ENCODE data around the gene SAP130.
A peak's percentile ranks its signal among the peaks of the same experiment; 100 is the strongest.

SAP130 gene

DNA sequence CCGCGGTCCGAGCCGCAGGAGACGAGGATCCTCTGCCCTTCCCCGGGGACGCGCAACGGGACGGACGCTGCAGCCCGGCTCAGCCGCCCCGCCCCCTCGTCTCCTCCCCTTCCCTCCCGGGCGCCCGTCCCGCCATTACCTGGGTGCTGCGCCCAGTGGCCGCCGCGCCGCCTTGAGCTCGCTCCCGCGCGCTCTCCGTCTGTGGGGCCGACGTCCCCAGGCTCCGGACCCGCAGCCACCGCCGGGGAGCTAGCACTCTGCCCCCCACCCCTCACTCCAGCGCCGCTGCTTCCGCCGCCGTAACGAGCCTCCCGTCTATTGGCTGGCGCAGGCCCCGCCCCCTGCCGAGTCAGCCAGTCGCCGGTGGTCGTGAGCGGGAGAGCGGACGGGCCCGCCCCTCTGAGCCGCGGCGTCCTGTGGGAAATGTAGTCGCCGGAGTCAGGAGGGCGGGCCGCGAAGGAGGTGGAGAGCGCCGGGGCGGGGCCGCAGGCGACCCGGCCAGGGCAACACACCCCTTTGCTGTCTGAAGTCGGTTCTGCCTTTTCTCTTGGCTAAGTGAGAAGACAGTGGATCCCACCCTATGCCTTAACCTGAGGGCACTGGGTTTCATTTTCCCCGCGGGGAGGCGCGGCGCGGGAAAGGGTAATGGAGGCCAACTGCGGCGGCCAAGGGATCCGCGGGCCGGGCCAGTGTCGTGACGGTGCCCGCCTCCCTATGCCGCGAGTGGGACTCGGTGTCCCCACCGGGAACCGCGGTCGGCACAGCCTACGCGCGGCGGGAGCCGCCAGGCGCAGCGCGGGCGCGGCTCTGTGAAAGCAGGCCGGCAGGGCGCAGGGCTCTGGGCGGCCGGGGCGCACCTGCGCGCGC, at the start of gene SAP130:
Gene SAP130 (minus strand): TSS at position 259 of the 867 bp plus-strand sequence. CDS start 1,767 bp downstream, outside the sequence.
- peak; percentile 99 for DNase-seq (ENCODE audit: low spot score)

DNA sequence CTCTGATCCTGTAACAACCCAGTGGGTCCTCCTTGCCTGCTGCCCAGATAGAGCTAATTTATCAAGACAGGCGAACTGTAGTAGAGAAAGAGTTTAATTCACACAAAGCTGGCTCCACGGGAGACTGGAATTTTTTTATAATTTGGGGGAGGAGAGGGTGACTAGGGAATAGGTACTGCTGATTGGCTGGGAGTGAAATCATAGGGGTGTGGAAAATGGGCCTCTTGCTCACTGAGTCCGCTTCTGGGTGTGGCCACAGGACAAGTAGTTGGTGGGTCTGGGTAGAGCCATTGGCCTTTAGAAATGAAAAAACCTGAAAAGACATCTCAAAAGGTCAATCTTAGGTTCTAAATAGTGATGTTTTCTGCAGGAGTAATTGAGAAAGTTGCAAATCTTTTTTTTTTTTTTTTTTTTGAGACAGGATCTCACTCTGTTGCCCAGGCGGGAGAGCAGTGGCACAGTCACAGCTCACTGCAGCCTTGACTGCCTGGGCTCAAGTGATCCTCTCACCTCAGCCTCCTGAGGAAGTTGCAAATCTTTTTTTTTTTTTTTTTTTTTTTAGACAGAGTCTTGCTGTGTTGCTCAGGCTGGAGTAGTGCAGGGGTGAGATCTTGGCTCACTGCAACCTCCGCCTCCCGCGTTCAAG, 48.7 kb upstream of the SAP130 start:
- no peak for DNase-seq (ENCODE audit: low spot score)

DNA sequence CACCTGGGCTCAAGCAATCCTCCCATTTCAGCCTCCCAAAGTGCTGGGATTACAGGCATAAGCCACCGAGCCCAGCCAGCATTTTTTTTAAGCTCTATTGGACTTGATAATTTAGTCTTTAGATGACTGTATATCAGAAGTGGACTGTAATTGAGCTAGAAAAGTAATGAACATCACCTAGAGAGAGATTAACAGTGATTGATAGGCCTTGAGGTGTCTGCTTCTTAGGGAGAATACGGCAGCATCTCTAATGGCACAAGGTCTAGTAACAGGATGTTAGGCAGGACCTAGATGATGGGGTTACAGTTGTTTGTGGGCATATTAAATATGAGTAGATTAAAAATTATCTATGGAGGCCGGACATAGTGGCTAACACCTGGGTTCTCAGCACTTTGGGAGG, 45.4 kb upstream of the SAP130 start:
- no peak for DNase-seq (ENCODE audit: low spot score)

DNA sequence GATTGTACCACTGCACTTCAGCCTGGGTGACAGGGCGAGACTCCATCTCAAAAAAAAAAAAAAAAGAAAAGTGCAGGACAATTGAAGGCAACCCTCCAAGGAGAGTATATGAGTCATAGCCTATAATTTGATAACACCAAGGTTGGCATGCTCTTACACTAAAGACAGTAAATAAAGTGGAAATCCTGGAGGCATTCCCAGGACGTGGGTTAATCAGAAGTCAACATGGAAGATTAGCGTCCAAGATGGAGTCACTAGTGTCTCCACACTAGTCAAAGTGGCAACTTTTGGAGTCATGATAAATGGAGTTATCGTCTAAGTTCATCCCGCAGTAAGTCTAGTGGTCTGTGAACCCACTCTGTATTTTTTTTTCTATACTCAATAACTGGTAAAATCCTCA, 41.9 kb upstream of the SAP130 start:
- DNase-seq (ENCODE audit: low spot score) = no peak

DNA sequence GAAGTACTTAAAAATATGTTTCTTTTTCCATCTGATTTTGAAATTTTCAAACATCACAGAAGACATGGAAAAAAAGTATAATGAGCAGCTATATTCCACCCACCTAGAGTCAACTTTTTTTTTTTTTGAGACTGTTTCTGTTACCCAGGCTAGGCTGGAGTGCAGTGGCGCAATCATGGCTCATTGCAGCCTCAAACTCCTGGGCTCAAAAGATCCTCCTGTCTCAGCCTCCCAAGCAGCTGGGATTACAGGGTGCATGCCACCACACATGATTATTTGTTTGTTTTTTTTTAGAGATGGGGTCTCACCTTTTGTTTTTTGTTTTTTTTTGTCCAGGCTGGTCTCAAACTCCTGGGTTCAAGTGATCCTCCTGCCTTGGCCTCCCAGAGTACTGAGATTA, 36.5 kb upstream of the SAP130 start:
- no peak for DNase-seq (ENCODE audit: low spot score)

DNA sequence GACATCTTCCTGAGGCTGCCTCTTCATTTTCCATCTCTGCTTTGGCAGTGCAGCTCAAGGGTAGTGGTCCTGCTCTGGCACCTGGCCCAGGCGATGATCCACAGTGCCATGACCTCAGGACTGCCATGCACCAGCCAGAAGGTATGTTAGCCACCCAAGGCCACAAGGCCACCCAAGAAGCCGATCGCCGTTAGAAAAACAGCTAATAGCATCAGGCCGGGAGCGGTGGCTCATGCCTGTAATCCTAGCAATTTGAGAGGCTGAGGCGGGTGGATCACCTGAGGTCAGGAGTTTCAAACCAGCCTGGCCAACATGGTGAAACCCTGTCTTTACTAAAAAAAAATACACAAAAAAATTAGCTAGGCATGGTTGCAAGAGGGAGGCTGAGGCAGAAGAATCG, 34.7 kb upstream of the SAP130 start:
- no peak for DNase-seq (ENCODE audit: low spot score)

DNA sequence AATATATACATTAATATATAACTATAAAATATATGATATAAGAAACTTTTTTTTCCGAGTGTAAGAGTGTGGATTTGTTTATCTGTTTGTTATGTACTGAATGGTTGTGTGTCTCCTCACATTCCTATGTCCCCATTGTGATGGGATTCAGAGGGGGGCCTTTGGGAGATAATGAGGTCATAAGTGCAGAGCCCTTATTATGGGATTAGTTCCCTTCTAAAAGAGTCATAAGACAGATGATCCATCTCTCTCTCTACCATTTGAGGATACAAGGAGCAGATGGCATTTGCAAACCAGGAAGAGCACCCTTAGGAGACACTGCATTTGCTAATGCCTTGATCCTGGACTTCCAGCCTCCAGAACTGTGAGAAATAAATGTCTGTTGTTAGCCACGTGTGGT, 30.3 kb upstream of the SAP130 start:
- no peak for DNase-seq (ENCODE audit: low spot score)

DNA sequence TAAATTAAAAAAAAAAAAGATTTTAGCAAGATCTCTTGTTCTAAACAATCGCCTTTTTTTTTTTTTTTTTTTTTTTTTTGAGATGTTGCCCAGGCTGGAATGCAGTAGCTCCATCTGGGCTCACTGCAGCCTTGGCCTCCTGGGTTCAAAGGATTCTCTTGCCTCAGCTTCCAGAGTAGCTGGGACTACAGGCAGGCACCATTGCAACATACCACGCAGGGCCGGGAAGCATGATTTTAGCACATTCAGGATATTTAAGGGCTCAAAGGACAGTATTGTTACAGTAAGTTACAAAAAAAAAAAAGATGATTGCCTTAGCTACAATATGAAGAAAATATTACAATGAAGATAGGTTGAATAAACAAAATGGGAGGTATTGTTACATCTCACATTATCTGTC, 29.5 kb upstream of the SAP130 start:
- no peak for DNase-seq (ENCODE audit: low spot score)

DNA sequence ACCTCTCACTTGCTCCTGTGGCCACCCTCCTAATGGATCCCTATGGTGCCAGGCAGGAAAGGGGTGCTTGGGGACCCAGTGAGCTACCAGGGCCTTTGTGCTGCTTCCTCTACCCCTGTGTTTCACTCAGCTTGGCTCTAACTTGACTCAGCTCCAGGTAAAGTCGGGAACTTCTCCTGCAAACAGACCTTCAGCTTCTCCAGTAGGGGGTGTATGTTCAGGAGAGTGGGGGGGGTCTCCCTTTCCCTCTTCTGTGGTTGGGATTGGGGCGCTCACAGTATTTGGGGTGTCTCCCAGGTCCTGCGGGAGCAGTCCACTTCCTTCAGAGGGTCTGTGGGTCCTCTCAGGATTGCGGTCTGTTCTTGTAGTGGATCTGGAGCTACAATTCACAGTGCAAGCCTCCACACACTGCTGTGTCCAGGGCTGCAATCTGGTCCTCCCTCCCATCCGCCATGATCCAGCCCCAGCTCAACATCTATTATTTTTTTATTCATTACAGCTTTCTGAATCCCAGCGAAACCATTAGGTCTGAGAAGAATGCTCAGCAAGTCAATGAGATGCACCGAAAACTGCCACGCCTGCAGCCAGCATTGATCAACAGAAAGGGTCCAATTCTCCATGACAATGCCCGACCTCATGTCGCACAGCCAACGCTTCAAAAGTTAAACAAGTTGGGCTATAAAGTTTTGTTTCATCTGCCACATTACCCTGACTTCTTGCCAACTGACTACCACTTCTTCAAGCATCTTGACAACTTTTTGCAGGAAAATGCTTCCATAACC, 26.4 kb upstream of the SAP130 start:
- no peak for DNase-seq (ENCODE audit: low spot score)

DNA sequence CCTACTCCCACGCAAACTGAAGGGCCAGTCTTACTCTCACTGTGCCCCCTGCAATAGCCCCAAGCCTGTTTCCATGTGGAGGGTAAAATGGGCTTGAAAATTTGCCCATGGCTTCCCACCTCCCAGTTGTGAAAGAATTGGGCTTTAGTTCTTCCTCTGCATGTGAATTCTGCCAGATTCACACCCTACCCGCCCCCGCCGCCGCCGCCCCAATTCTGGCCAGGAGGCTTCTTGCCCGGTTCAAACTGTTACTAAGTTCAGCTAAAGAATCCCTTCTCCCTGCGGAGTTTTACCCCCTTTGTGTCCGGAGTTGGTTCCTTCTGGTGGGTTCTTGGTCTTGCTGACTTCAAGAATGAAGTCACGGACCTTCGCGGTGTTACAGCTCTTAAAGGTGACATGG, 25.5 kb upstream of the SAP130 start:
- DNase-seq (ENCODE audit: low spot score) = no peak

DNA sequence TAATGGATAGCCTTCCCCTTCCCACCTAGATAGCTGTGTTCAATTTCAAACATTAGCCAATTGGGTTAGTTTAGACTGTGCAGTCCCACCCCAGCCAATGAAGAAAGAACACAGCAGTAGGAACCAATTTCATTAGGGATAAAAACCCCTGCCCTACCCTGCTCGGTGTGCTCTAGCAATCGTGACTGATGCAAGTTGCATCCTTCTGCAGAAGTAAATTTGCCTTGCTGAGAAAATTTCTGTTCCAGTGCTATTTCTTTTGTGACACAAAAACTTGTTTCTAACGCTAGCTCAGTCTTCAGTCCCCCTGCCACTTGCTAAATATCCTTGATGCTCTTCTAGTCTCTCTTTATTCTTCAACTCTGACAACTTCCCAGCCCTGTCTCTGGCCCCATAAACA, 15.2 kb upstream of the SAP130 start:
- DNase-seq (ENCODE audit: low spot score) = no peak

DNA sequence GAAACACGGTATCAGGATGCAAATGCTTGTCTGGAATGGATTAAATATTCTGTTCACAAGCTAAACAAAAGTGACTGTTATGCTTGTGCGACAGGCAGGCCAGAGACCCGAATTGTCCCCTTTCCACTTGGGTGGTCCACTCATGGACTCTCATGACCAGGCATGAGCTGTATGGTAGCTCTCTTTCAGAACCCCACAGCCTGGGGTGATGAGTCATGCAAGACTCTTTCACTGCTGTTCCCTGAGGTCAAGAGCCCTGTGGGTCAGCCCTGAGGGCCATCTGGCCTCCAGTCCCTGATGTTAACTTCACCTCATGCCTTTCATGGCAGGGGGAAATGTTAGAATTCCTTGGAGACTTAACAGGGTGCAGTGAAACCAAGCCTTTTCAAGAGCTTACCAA, 13.7 kb upstream of the SAP130 start:
- DNase-seq (ENCODE audit: low spot score) = no peak

DNA sequence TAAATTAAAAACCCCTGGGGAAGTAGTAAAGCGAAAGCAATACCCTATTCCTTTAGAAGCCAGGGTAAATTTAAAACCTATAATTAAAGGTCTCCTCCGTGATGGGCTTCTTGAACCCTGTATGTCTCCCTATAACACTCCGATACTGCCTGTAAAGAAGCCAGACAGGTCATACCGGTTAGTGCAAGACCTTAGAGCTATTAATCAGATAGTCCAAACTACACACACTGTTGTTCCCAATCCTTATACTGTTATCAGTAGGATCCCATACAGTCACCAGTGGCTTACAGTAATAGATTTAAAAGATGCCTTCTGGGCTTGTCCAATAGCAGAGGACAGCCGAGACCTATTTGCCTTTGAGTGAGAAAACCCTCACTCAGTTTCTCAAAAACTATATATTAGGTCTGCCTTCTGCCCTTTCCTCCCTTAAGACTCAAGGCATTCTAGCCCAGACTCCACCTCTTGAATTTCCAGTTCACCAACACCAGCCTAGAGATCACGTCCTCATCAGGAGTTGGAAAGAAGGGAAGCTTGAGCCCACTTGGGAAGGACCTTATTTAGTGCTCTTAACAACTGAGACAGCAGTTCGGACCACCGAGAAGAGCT, 12.4 kb upstream of the SAP130 start:
- DNase-seq (ENCODE audit: low spot score) = no peak

DNA sequence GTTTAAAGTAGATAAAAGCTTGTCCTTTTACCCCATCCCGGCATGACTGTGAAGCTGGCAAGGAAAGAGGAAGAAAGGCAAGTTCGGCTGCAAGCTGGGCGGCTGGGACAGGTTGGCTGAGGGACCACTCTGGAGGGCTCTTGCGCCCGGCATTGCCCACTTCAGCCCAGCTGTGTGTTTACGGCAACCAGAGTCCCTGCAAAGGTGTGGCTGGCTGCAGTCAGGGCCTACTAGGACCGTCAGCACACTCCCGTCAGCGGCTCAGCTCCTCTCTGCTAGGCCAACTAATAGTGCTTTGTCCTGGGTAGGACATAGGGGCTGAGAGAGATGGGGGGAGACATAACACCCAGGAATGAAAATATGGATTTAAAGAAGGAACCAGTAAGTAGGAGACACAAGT, 11.7 kb upstream of the SAP130 start:
- no peak for DNase-seq (ENCODE audit: low spot score)

DNA sequence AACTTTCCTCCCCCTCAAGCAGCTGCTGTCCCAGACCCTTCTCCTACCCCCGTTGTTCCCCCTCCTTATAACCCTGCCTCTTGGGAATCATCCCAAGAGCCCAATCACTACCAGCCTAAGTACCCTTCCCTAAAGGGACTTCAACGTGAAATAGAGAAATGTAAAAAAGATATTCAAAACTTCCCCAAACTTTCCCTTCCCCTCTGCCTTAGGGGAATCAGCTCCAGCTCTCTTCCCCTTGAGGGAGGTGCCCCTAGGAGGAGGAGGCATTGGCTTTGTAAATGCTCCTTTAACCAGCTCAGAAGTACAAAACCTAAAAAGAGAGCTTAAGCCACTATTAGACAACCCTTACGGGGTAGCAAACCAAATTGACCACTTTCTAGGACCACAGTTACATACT, 10.6 kb upstream of the SAP130 start:
- no peak for DNase-seq (ENCODE audit: low spot score)

DNA sequence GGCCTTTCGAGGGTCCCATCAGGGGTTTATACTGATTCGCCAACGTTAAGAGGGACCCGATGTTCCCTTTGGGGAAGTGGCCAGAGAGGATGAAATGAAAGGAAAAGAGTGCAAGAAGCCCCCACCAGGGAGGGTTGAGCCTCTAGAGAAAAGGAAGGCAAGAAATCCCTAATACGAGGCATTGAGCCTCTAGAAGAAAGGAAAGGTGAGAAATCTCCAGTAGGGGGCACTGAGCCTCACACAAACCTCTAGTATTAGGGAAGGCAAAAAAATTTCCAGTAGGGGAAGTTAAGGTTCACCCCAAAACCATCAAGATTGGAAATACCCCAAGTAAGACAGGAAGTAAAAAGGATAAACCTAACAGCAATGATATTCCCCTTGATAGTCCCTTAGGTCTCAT, 9.8 kb upstream of the SAP130 start:
- no peak for DNase-seq (ENCODE audit: low spot score)

DNA sequence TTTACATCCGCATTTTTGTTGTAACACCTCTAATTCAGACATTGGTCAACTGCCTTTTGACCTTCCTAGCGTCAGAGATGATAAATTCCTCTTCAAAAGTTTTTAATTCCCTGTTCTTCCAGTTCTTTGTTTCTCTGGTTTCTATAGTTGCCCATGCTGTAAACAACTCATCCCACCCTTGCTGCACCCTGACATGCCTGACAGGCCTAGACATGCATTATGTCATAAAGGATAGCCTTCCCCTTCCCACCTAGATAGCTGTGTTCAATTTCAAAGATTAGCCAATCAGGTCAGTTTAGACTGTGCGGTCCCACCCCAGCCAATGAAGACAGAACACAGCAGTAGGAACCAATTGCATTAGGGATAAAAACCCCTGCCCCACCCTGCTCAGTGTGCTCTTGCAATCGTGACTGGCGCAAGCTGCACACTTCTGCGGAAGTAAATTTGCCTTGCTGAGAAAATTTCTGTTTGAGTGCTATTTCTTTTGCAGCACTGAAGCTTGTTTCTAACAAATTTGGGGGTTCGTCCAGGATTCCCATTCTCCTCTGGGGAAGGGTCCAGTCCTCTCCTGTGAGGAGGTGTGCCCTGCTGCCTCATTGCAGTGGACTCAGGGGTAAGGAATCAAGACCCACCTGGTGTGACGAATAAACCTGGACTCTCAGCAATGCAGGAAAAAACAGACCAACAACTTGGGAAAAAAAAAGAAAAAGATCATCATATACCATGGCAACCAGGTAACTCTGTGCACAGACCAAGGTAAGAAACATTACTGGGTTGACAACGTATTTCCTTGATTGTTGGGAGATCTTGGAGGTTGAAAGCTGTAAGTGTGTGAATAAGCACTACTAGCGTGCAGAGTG, 9.1 kb upstream of the SAP130 start:
- no peak for DNase-seq (ENCODE audit: low spot score)

DNA sequence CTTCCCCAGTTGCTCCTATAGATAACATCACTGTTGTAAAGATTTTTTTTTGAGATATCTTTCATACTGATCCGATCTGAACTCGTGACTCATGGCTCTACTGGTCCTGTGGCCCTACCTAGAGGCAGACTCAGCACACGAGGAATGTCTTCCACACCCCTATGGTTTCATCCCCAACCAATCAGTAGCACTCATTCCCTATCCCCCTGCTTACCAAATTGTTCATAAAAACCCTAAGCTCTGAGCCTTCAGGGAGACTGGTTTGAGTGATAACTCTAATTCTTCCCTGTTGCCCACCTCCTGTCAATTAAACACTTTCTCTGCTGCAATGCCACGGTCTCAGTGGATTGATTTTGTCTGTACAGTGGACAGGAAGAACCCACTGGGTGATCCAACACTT, 4.2 kb upstream of the SAP130 start:
- no peak for DNase-seq (ENCODE audit: low spot score)

DNA sequence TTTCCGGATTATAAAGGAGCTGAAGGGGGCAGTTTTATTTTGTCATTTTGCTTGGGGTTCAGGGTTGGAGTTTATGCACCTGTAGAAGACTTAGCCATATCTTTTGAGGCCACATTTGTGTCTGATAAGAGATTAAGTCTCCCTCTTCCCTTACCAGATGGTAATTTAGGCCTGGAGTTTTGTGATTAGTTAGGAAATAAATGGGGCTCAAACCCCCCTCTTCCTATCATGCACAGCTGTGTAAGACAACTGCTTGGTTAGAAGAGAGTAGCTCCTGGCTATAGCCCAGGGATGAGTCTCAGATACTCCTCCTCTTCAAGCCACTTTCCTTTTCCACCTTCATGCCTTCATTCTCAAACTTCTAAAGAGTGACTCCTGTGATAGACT, 802 bp upstream of the SAP130 start:
- DNase-seq (ENCODE audit: low spot score) = no peak

DNA sequence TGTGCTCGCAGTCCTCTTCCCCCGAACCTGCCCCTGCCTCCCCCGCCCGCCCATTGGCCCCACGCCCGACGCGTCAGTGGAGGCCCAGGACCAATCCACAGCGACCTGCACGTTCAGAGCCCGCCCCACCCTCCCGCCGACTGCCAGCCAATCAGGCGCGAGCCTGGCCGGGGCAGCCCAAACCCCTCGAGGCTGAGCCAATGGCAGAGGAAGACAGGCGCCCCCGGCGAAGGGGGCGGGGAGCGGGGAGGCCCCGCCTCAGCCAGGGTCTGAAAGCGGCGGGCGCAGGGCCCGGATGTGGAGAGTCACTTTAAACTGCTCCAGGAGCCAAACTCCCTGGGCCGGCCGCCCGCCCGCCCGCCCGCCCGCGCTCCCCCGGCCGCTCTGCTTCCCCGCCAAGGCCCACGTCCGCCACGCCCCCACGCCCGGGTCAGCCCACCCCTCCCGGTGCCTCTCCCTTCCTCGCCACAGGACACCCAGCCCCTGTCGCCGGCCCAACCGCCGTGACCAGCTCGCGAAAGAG, 520 bp downstream of the SAP130 start:
- DNase-seq (ENCODE audit: low spot score) = peak; percentile 100

All from ecto neural progenitor cell (in vitro differentiated cells).